Uterus (tissue), 4 donors: ENCODE results near the gene C22orf39. TPM values are rescaled to one million over a fixed set of nuclear protein-coding genes. Genes with fewer than 3 reads are reported as not detected.
A peak's percentile ranks its signal among the peaks of the same experiment; 100 is the strongest.

Experiments
- DNase-seq, 2 donors: peaks; one replicate each; pipeline ENCODE4 v3.0.0-alpha.2; 2019 to 2020
- H3K27ac ChIP-seq, 2 donors: fragments of 200-600 bp; sonication (generic); 1 replicate in 1 of 2; 2 replicates in 1 of 2; pipeline ENCODE4 v1.5.1; 2016 to 2018
- H3K27me3 ChIP-seq, 2 donors: fragments of 200-600 bp; sonication (generic); one replicate each; pipeline ENCODE4 v1.5.1; 2018 to 2019; ENCODE audit warnings: control low read depth in 1 of 2
- H3K36me3 ChIP-seq, 2 donors: fragments of 200-600 bp; sonication (generic); one replicate each; pipeline ENCODE4 v1.5.1; 2019; ENCODE audit warnings: control low read depth in 1 of 2
- H3K4me1 ChIP-seq, 2 donors: fragments of 200-600 bp; sonication (generic); one replicate each; pipeline ENCODE4 v1.5.1; 2018 to 2019; ENCODE audit warnings: control low read depth in 1 of 2
- H3K4me3 ChIP-seq, 2 donors: fragments of 200-600 bp; sonication (generic); 1 replicate in 1 of 2; 2 replicates in 1 of 2; pipeline ENCODE4 v1.5.1; 2018 to 2019; ENCODE audit warnings: mild to moderate bottlenecking in 1 of 2
- H3K9me3 ChIP-seq, 2 donors: fragments of 200-600 bp; sonication (generic); one replicate each; pipeline ENCODE4 v1.5.1; 2019; ENCODE audit warnings: control low read depth in 1 of 2
- POLR2A ChIP-seq, 2 donors: fragments of 450-650 bp; IDR thresholded peaks; one replicate each; pipeline ENCODE4 v1.6.1; 2016; ENCODE audit warnings: antibody characterized with exemption in 2 of 2, mild to moderate bottlenecking in 1 of 2, moderate library complexity in 1 of 2
- intact Hi-C: fragments of 100-400 bp; cut with DNase I; formaldehyde crosslinking; loops from one replicate; pipeline ENCODE4 v1.15.1; 2023; ENCODE audit warnings: low total_unique reads
- total RNA-seq, 4 donors: library from RNA; depleted of rRNA in 3 of 4; stranded (reverse); fragments of >200 nt in 3 of 4; gene quantifications; one replicate each; pipeline versions ENCODE4 v1.1.0 to v1.2.4, GENCODE V29; 2014 to 2023
- TF ChIP-seq, protein P1 (sequence below), 4 experiments: fragments of 200-600 bp in 2 of 4; fragments of 450-650 bp in 2 of 4; sonication (generic) in 2 of 4; IDR thresholded peaks; one replicate each; pipeline ENCODE4 v1.5.1; 2016 to 2019; ENCODE audit warnings: antibody characterized with exemption in 4 of 4, mild to moderate bottlenecking in 2 of 4, moderate library complexity in 1 of 4
- donor health status: DM: yes; HTN: yes; CAD: no.

C22orf39 gene
- total RNA-seq, 4 donors from 2014 or later = 38.4 to 112 (median 47.8) TPM

DNA sequence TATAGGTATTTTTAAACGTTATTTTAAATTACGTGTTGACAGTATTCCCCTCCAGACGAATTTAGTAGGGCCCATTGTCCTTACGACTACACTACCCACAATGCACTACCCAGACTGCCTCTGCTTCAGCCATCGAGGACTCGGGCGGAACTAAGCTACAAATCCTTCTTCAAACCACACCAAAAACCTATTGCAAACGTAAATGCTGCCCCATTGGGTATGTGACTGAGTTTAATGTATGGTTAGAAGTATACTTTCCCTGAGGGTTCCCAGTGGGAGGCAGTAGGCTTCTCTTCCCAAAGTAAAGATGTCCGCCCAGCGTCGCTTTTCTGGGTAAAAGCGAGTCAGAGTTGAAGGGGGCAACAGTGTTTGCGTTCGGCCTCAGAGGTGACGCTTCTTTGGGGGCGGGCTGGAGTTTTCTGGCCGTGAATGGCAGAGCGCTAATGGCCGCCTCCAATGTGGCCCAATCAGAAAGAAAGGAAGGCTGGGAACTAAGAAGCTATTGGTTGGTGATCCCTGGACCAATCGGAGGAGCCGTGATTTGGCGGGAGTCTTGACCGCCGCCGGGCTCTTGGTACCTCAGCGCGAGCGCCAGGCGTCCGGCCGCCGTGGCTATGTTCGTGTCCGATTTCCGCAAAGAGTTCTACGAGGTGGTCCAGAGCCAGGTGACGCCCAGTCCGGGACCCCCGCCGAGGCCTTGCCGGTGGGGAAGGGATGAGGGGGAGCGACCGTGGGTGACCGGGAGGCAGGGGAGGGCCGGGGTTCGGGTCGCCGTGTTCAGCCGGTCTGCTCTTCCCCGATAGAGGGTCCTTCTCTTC is 32.1 kb upstream of the C22orf39 start, which contains the start of gene CDC45:
Gene CDC45, plus strand, starts transcription at position 566 of the 818 bp plus-strand sequence. Its CDS starts 49 bp downstream, at position 615.
- peak within 1 kb of the TSS; percentile 98 to 99 for H3K27ac ChIP-seq
- TF ChIP-seq, protein P1, sequence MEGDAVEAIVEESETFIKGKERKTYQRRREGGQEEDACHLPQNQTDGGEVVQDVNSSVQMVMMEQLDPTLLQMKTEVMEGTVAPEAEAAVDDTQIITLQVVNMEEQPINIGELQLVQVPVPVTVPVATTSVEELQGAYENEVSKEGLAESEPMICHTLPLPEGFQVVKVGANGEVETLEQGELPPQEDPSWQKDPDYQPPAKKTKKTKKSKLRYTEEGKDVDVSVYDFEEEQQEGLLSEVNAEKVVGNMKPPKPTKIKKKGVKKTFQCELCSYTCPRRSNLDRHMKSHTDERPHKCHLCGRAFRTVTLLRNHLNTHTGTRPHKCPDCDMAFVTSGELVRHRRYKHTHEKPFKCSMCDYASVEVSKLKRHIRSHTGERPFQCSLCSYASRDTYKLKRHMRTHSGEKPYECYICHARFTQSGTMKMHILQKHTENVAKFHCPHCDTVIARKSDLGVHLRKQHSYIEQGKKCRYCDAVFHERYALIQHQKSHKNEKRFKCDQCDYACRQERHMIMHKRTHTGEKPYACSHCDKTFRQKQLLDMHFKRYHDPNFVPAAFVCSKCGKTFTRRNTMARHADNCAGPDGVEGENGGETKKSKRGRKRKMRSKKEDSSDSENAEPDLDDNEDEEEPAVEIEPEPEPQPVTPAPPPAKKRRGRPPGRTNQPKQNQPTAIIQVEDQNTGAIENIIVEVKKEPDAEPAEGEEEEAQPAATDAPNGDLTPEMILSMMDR (IDR thresholded peaks at IDR 0.05) = no peak
- TF ChIP-seq POLR2A (IDR thresholded peaks at IDR 0.05) = no peak
- peak; percentile 96 to 97 for DNase-seq
- H3K9me3 ChIP-seq = no peaks in the 10 kb centered on the region
- H3K27me3 ChIP-seq = no peaks in the 10 kb centered on the region
- peaks cover 0 to 9% of the 10 kb centered on the region in 2 donors for H3K4me1 ChIP-seq
- H3K4me3 ChIP-seq = peak within 1 kb of the TSS; percentile 59 to 73
- intact Hi-C loops = no loop called here
- H3K36me3 ChIP-seq = no peaks in the 10 kb centered on the region

DNA sequence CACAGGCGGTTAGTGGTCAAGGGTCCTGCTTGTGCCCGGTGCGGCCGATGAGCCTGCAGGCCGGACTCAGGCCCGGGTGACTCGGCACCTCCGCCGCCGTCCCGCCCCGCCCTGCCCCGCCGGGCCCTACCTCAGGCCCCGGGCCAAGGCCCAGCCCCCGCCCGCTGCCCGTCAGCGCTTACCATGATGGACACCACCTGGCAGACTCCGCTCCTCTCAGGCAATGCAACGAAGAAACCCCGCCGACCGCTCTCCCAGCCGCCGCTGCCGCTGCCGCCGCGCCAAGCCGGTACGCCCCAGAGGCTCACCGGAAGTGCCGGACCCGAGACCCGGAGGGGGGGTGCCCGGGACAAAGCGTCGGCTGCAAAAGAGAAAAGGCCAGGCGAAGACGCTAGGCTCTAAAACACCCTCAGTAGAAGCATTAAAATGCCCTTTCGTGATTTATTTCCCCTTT is 31.4 kb upstream of the C22orf39 start, which contains the start of gene UFD1:
Gene UFD1, minus strand, starts transcription at position 293 of the 454 bp plus-strand sequence. Its CDS starts 108 bp downstream, at position 185.
- no peaks in the 10 kb centered on the region for H3K27me3 ChIP-seq
- H3K36me3 ChIP-seq = no peaks in the 10 kb centered on the region
- H3K4me3 ChIP-seq = peak within 1 kb of the TSS; percentile 59 to 73
- intact Hi-C loops = no loop called here
- peak; percentile 84 to 85 for DNase-seq
- H3K27ac ChIP-seq = peak within 1 kb of the TSS; percentile 98 to 99
- TF ChIP-seq, protein P1 (IDR thresholded peaks at IDR 0.05) = peak in 1 of 4 experiments; percentile 2
- no peak for TF ChIP-seq POLR2A (IDR thresholded peaks at IDR 0.05)
- peaks cover 0 to 9% of the 10 kb centered on the region in 2 donors for H3K4me1 ChIP-seq
- no peaks in the 10 kb centered on the region for H3K9me3 ChIP-seq

DNA sequence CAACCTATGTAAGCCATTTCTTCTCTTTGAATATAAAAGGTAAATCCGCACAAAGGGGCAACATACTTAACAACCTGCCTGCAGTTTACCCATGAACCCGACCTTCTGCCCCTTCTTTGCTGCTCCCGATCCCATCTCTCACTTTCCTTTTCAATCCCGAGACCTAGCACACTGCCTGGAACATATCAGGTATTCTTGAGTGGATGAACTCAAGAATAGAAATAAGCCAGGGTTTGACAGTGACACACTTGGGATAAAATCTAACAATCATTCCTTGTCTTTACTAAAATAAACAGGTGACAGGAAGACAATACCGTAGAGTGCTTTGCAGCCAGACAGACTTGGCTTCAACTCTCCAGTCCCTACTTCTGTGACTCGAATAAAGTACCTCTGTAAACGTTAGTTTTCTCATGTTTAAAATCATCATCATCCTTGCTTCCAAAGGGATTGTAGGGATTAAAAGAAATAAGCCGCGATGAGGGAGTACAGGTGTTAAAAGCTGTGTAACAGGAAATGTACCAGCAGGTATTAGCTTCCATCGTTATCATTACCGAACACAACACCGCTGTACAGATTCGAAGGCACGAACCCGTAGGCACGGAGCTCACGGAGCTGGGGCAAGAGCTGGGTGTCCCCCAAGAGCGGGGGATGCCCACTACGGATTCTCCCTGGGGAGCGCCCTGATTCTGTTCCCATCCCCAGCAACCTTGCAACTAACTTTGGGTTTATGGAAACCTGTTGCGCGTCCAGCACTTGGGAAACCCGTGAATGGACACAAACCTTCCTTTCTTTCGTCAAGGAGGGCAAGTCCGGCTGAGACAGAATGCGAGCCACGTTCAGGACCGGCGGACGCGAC is 30.8 kb upstream of the C22orf39 start:
- peak overlapping the region; percentile 98 to 99 for H3K27ac ChIP-seq
- intact Hi-C loops = no loop called here
- no peak for TF ChIP-seq POLR2A (IDR thresholded peaks at IDR 0.05)
- TF ChIP-seq, protein P1 (IDR thresholded peaks at IDR 0.05) = no peak

DNA sequence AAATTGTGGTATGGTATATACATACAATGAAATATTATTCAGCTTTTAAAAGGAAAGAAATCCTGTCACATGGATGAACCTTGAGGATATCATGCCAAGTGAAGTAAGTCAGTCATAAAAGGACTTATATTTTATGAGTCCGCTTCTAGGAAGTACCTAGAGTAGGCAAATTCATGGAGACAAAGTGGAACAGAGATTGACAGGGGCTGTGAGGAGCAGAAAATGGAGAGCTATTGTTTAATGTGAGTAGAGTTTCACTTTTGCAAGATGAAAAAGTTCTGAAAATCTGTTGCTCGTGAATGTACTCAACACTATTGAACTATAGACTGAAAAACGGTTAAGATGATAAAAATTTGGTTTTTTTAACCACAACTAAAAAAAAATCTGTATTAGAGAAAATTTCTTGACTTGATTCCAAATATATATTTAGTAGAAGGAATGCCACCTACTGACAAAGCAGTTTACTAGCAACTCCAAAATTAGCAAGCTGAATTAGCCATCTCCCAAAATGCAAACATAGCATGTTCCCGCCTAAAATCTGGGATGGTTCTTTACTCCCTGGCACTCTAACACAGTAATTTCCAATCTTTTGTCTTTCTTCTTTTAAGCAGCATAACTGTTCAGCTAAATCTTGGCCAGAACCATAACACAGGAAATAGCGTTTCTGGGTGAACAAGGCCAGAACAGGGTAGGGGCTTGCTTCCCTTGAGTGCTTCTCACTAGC is 30.0 kb upstream of the C22orf39 start:
- H3K36me3 ChIP-seq = no peaks in the 10 kb centered on the region
- no peak for TF ChIP-seq POLR2A (IDR thresholded peaks at IDR 0.05)
- H3K27ac ChIP-seq = peak overlapping the region in 1 of 2 donors; percentile 99
- H3K4me3 ChIP-seq = peak overlapping the region; percentile 59 to 73
- intact Hi-C loops = no loop called here
- peaks cover 0 to 9% of the 10 kb centered on the region in 2 donors for H3K4me1 ChIP-seq
- no peak for DNase-seq
- no peaks in the 10 kb centered on the region for H3K9me3 ChIP-seq
- H3K27me3 ChIP-seq = no peaks in the 10 kb centered on the region

More for the DNA sequence above, 30.8 kb upstream of the C22orf39 start:
- Histone ChIP-seq H3K27me3 (no peaks in the 10 kb centered on the region), H3K4me1 (peaks cover 0 to 9% of the 10 kb centered on the region in 2 donors), H3K4me3 (peak overlapping the region; percentile 59 to 73), H3K9me3 (no peaks in the 10 kb centered on the region), H3K36me3 (no peaks in the 10 kb centered on the region)
- DNase-seq = peak in 1 of 2 donors; percentile 18

DNA sequence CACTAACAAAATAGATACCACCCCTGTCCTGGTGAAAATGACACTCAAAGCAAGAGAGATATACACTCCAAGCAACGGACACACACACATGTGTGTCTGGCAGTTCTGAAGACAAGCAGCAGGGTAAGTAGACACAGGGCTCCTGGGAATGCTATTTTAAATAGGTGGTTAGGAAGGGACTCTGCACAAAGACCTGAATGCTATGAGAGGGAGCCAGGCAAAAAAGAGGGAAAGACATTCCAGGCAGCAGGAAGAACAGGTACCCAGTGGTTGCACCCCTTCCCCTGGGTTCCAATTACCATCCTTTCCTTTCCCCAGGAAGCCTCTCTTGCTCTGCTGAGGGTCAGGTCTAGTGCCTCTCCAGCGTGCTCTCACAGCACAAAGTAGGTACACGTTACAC is 28.5 kb upstream of the C22orf39 start:
- TF ChIP-seq POLR2A (IDR thresholded peaks at IDR 0.05) = no peak
- TF ChIP-seq, protein P1 (IDR thresholded peaks at IDR 0.05) = no peak
- Histone ChIP-seq H3K27ac (no peak overlapping the region), H3K4me1 (peaks cover 0 to 9% of the 10 kb centered on the region in 2 donors), H3K9me3 (no peaks in the 10 kb centered on the region), H3K4me3 (no peak overlapping the region), H3K27me3 (no peaks in the 10 kb centered on the region), H3K36me3 (no peaks in the 10 kb centered on the region)
- no peak for DNase-seq
- intact Hi-C loops = no loop called here
